ENCODE data around the gene HIC1. TPM values are rescaled to one million over a fixed set of nuclear protein-coding genes. Genes with fewer than 3 reads are reported as not detected.

HIC1 gene
- total RNA-seq, 4 donors from 2014 or later = 9.1 to 32.5 (median 14.7) TPM

GRCh38 chr17:2063261-2064146 lies 8.6 kb downstream of the HIC1 start:
- Histone ChIP-seq H3K27me3 (no peaks in the 10 kb centered on the region), H3K4me3 (no peak overlapping the region), H3K27ac (peak overlapping the region; percentile 85 to 92 (median 90)), H3K36me3 (peaks cover 0 to 10% (median 0%) of the 10 kb centered on the region in 4 donors), H3K9me3 (no peaks in the 10 kb centered on the region), H3K4me1 (peaks cover 33 to 91% (median 56%) of the 10 kb centered on the region in 4 donors)
- no peak for TF ChIP-seq CTCF (IDR thresholded peaks at IDR 0.05)
- TF ChIP-seq POLR2AphosphoS5 (IDR thresholded peaks at IDR 0.05) = peak in 1 of 3 donors; percentile 21
- intact Hi-C loops (cut with DNase I; ENCODE audit: low total_unique reads) (no loop called here), in situ Hi-C loops (cut with MboI; ENCODE audit: low pct_ligation_motif_present in 1 of 4, low pct_unique_long_range_greater_than_20kb in 1 of 4, low sequenced_read_pairs in 3 of 4) (loop anchor here in 3 of 4 donors (5.0 to 25.0 kb wide), 3 partner anchors 99 to 184 kb away; no protein-coding TSS in a partner anchor)
- DNase-seq = peak; percentile 39
- 57 to 61% methylated on average over 11 to 16 of the region's 16 CpGs for WGBS, 2 donors (ENCODE audit: low coverage in 1 of 2)

- peaks cover 0 to 10% (median 0%) of the 10 kb centered on the region in 4 donors for H3K36me3 ChIP-seq
- 63 to 70% methylated on average over 2 to 5 of the region's 5 CpGs for WGBS, 2 donors (ENCODE audit: low coverage in 1 of 2)
- H3K9me3 ChIP-seq = no peaks in the 10 kb centered on the region
- in situ Hi-C loops (cut with MboI; ENCODE audit: low pct_ligation_motif_present in 1 of 4, low pct_unique_long_range_greater_than_20kb in 1 of 4, low sequenced_read_pairs in 3 of 4) = loop anchor here in 3 of 4 donors (5.0 to 25.0 kb wide), 3 partner anchors 98 to 183 kb away; no protein-coding TSS in a partner anchor
- no peak for DNase-seq
- intact Hi-C loops (cut with DNase I; ENCODE audit: low total_unique reads) = no loop called here
- peak overlapping the region; percentile 85 to 92 (median 90) for H3K27ac ChIP-seq
- H3K4me1 ChIP-seq = peaks cover 33 to 89% (median 51%) of the 10 kb centered on the region in 4 donors
- TF ChIP-seq EP300 (IDR thresholded peaks at IDR 0.05; ENCODE audit: low read depth) (no peak), POLR2AphosphoS5 (IDR thresholded peaks at IDR 0.05) (no peak)
- no peak overlapping the region for H3K4me3 ChIP-seq
- H3K27me3 ChIP-seq = no peaks in the 10 kb centered on the region
Measured at GRCh38 chr17:2064147-2064489, 9.2 kb downstream of the HIC1 start.

- Histone ChIP-seq H3K36me3 (peaks cover 0 to 10% (median 0%) of the 10 kb centered on the region in 4 donors), H3K4me3 (no peak overlapping the region), H3K9me3 (no peaks in the 10 kb centered on the region), H3K4me1 (peaks cover 33 to 84% (median 48%) of the 10 kb centered on the region in 4 donors), H3K27me3 (no peaks in the 10 kb centered on the region), H3K27ac (peak overlapping the region; percentile 85 to 92 (median 90))
- in situ Hi-C loops (cut with MboI; ENCODE audit: low pct_ligation_motif_present in 1 of 4, low pct_unique_long_range_greater_than_20kb in 1 of 4, low sequenced_read_pairs in 3 of 4) = loop anchor here in 3 of 4 donors (5.0 to 25.0 kb wide), 3 partner anchors 98 to 183 kb away; no protein-coding TSS in a partner anchor
- peak; percentile 36 for DNase-seq
- TF ChIP-seq CTCF (IDR thresholded peaks at IDR 0.05) (no peak), POLR2A (IDR thresholded peaks at IDR 0.05) (no peak), POLR2AphosphoS5 (IDR thresholded peaks at IDR 0.05) (no peak), EP300 (IDR thresholded peaks at IDR 0.05; ENCODE audit: low read depth) (no peak)
- intact Hi-C loops (cut with DNase I; ENCODE audit: low total_unique reads) = no loop called here
- 68% methylated on average over 6 of the region's 6 CpGs; no CpG with 5 or more reads in 1 of the 2 donors for WGBS, 2 donors (ENCODE audit: low coverage in 1 of 2)
Measured at GRCh38 chr17:2064520-2064971, 9.6 kb downstream of the HIC1 start.

- Histone ChIP-seq H3K9me3 (no peaks in the 10 kb centered on the region), H3K4me3 (no peak overlapping the region), H3K27ac (peak overlapping the region; percentile 85 to 92 (median 90)), H3K27me3 (no peaks in the 10 kb centered on the region), H3K36me3 (peaks cover 0 to 10% (median 0%) of the 10 kb centered on the region in 4 donors), H3K4me1 (peaks cover 30 to 78% (median 46%) of the 10 kb centered on the region in 4 donors)
- 80 to 100% methylated on average over 5 to 24 of the region's 24 CpGs for WGBS, 2 donors (ENCODE audit: low coverage in 1 of 2)
- TF ChIP-seq EP300 (IDR thresholded peaks at IDR 0.05; ENCODE audit: low read depth) (no peak), CTCF (IDR thresholded peaks at IDR 0.05) (peak in 3 of 5 experiments; percentile 16 to 31 (median 18))
- intact Hi-C loops (cut with DNase I; ENCODE audit: low total_unique reads) (no loop called here), in situ Hi-C loops (cut with MboI; ENCODE audit: low pct_ligation_motif_present in 1 of 4, low pct_unique_long_range_greater_than_20kb in 1 of 4, low sequenced_read_pairs in 3 of 4) (loop anchor here (5.0 to 25.0 kb wide), 4 partner anchors 97 to 182 kb away; no protein-coding TSS in a partner anchor)
- peak; percentile 46 for DNase-seq
Measured at GRCh38 chr17:2064980-2065785, 10.3 kb downstream of the HIC1 start.
